Hepatocyte (in vitro differentiated cells): ENCODE results near the gene EEFSEC.

Experiments used
- EZH2phosphoT487 ChIP-seq: fragments of 200-600 bp; sonication (generic); IDR thresholded peaks from one replicate; pipeline ENCODE4 v1.6.1; 2018; ENCODE audit warnings: antibody characterized with exemption, mild to moderate bottlenecking, low read depth, moderate library complexity; ENCODE audit not compliant: unreplicated experiment, severe bottlenecking
- TF ChIP-seq, protein P1 (sequence below): fragments of 200-600 bp; sonication (generic); IDR thresholded peaks from 2 replicates; pipeline ENCODE4 v1.5.1; 2016; ENCODE audit warnings: antibody characterized with exemption, mild to moderate bottlenecking; ENCODE audit not compliant: poor library complexity

DNA sequence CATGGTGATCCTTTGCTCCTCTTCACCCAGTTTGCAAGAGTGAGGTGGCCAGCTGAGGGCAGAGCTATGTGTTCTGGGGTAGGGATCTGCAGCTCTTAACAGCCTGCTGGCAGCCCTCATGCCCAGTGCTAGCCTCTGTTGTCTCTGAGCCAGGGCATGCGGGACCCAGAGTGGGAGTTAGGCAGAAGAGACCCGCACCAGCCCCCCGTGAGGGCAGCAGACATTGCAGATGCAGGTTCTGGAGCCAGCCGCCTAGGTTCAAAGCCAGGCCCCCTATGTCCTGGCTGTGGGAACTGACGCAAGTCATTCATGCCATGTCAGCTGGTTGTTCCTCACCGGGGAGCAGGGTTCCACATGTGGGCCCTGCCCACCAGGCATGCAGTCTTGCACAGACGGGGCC lies 238.7 kb downstream of the EEFSEC start:
- TF ChIP-seq, protein P1, sequence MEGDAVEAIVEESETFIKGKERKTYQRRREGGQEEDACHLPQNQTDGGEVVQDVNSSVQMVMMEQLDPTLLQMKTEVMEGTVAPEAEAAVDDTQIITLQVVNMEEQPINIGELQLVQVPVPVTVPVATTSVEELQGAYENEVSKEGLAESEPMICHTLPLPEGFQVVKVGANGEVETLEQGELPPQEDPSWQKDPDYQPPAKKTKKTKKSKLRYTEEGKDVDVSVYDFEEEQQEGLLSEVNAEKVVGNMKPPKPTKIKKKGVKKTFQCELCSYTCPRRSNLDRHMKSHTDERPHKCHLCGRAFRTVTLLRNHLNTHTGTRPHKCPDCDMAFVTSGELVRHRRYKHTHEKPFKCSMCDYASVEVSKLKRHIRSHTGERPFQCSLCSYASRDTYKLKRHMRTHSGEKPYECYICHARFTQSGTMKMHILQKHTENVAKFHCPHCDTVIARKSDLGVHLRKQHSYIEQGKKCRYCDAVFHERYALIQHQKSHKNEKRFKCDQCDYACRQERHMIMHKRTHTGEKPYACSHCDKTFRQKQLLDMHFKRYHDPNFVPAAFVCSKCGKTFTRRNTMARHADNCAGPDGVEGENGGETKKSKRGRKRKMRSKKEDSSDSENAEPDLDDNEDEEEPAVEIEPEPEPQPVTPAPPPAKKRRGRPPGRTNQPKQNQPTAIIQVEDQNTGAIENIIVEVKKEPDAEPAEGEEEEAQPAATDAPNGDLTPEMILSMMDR, result no peak
- no peak for TF ChIP-seq EZH2phosphoT487
